Measurements from ENCODE around the gene LRRC31.

Gene LRRC31

DNA sequence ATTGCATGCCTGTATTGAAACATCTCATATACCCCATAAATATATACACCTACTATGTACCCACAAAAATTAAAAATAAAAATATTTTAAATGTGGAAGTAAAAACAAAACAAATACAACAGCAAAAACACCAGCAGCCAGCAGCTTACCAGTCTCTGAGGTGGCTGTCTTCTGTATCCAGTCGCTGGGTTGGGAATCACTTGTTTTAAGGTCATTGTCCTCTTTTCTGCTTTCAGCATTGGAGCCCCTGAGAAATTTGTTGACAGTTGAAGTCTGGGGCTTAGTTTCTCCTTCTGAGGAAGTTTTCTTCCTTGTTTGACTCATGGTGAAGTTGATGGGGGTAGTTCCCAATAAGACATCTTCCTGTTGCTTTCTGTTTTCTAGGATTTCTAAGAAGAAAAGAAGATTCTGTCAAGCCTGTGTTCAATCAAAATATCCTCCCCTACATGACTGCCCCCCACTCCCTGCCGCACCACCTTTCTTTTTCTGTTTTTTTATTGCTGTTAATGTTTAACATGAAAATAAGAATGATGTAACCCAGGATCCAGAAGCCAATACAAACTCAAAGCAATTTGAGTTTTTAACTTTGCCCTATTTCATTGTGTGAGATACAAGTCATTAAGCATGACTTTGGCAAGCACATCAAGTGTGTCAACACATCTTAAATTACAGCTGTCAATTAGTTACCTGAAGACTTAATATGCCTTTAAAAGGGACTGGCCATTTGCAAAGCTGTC is at the start of gene LRRC31:
Gene LRRC31, minus strand, starts transcription at position 452 of the 737 bp plus-strand sequence. Its CDS starts 128 bp downstream, at position 324.
- DNase-seq: no peak

DNA sequence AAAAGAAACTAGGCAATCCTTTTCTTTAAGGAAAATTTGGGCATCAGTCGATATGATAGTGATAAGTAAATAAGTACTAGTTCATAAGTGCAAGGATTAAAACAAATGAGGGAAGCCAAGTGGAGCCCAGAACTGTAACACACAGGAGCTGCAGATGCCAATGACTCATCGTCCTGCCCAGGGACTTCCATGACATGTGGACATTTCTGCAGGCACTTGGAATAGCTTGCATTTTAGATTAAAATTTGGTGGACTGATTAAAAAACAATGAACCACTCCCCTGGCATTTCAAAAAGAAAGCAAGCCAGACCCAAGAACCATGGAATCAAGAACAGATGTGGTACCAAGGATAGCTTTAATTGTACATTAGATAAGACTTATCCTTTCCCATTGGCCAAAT is 44.6 kb upstream of the LRRC31 start:
- DNase-seq: no peak

DNA sequence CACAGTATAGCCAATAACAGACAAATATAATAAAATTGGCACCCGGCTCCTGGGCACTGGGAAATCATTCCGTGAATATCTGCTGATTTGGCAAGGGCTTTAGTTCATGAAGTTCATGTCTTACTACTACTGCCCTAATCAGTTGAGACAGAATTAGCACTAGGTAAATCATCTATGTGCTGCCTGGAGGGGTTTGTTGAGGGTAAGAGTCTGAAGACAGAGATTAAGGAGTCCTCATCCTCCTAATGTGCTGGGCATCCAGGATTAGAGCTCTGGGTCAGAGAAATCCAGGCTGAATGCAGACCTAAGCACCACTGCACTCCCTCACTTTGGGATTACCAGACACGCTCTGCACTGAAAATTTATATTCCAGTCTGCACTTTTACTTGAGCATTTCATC is 43.6 kb upstream of the LRRC31 start:
- no peak for DNase-seq

DNA sequence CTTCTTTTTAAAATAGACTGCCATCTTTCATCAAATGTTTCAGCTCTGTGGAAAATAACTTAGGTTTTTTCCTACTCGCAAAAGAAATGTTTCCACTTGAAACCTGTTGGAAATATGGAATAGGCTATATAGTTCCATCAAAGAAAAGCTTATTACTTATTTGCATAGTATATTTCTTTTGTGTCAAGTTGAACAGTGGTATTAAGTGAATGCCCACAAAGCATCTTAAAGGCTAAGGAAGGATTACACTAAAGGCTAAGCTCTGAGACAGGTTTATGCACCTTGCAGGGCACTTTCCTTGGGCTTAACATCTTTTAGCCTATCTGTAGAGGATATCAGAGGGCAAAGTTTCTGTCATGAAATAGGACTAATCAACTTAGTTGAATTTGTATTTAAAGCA is 41.5 kb upstream of the LRRC31 start, which contains the start of gene SAMD7:
Gene SAMD7, plus strand, starts transcription at position 301 of the 400 bp plus-strand sequence. CDS start 7,927 bp downstream, outside the sequence.
- no peak for DNase-seq

DNA sequence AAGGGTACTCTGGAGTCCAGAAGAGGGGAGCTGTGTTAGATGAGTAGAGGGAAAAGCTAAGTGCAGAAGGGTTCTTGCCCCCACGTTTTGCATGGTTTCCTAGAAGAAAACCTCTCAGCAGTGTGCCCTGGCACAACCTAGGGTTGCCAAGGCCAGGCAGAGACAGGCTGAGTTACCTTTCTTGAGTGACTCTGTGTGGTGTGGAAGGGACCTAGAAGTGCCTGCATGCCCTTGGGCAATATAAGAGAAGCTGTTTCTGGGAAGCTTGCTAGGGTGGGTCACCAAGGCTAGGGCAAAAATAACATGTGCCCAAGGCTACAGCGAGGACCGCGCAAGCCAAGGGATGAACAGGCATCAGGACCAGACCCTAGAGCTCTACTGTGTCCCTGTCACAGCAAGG is 38.2 kb upstream of the LRRC31 start:
- no peak for DNase-seq

DNA sequence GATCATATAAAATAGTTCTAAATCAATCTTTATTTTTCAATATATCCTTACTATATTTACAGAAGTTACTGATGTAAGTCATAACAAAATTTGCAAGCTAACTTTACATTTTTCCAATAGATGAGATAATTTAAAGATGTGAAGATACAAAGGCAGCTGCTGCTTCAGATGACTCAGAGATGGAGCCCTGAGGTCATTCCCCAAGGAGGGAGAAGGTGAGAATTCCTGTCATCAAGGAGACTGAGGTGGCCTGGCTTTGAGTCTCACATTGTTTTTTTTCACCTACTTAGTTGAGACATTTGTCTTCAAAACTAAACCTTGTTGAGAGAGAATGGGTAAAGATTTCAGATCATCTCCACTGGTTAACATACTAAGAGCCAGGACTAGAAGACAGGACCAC is 37.7 kb upstream of the LRRC31 start:
- DNase-seq: no peak

DNA sequence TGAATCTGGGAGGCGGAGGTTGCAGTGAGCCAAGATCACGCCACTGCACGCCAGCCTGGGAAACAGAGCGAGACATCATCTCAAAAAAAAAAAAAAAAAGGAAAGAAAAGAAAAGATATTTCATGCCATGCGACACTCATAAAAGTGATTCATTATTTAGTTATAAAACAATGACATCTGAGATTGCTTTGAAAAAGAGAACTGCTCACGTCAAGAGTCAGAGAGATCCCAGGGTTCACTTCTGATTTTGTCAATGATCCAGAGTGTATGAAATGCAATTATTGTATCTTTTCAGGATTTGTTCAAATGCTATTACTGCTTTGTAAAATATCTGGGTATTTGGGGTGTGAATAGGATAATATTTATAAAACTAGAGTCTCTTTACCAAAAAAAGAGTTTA is 35.7 kb upstream of the LRRC31 start:
- no peak for DNase-seq

DNA sequence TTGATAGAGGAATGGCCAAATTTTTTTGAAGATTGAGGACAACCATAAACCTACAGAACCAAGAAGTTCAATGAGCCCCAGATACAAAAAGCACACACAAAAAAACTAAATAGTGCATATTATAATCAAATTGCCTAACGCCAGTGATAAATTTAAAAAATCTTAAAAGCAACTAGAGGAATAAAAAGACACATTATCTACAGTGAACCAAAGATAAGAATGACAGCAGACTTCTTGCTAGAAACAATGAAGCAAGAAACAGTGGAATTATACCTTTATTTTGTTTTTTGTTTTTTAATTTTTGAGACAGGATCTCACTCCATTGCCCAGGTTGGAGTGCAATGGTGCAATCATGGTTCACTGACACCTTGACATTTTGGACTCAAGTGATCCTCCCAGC is 31.7 kb upstream of the LRRC31 start:
- DNase-seq: no peak

DNA sequence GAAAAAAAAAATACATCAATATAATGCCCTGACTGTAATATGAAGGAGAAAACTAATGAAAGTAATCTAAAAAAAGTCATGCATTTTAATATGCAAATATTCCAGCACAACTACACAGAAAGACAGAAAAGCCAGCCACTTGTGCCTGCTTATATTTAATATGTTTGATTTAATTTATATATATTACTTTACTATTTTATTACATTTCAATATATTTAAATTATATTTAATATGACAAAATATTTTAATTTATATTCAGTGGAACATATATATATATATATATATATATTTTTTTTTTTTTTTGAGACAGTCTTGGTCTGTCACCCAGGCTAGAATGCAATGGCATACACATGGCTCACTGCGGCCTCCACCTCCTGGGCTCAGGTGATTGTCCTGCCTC is 27.5 kb upstream of the LRRC31 start:
- no peak for DNase-seq

DNA sequence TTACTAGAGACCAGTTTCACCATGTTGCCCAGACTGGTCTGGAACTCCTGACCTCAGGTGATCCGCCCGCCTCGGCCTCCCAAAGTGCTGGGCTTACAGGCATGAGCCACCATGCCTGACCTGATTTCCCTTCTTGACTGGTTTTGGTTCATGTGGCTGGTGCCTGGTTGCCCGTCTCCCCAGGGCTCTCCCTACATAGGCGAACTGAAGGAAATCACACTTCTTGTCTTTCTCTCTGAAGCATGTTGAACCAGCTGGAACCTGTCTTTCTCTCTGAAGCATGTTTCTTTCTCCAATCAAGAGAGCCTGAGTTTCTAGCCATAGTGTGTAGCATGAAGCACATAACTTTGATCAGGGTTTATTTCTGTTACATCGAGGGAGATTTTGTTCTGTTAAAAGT is 25.3 kb upstream of the LRRC31 start:
- no peak for DNase-seq

DNA sequence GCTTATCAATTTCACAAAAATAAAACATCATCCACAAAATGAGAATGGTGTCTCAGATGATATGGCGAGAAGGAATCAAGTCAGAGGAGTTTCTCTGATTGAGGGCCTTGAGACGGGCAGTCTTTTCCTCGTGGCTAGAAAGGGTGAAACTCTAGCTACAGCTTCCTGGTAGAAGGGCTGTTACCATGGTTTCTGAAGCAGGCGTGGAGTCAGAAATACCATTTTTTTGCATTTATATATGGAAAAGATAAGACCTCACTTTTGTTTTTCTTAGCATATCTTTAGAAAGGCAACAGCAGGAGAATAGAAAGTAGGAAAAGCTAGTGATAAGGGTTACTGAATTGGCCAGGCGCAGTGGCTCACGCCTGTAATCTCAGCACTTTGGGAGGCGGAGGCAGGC is 24.4 kb upstream of the LRRC31 start:
- no peak for DNase-seq

DNA sequence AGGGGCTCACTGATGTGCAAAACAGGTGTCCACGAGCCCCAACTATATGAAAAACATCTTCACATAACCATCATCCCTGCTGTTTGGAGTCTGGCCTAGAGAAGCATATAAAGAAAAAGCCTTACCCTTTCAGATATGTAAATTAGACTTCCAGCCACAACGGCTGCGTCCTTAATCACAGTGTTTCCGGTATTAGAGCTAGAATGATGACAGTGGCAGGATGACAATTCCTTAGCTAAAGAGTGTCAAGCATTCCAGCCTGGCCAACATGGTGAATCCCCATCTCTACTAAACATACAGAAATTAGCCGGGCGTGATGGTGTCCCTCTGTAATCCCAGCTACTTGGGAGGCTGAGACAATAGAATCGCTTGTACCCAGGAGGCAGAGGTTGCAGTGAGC is 22.2 kb upstream of the LRRC31 start:
- DNase-seq: no peak

DNA sequence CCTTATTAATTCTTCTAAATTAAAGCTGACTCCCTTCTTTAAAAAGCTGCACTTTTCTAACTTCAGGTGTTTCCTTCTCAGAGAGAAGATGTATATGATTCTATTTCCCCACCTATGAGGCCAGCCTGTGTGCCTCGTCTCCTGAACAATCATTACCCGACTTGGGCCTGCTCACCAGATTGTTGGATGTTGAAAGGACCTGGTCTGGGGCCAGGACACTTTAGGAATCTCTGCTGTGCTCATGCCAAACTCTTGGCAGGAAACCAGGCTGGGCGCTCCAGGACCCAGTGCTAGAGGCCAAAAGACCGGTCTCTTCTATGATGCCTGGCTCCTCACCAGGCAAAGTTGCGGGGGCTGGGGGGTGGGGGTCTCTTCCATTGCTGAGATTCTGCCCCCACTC is 16.9 kb upstream of the LRRC31 start:
- peak; percentile 45 to 47 for DNase-seq

DNA sequence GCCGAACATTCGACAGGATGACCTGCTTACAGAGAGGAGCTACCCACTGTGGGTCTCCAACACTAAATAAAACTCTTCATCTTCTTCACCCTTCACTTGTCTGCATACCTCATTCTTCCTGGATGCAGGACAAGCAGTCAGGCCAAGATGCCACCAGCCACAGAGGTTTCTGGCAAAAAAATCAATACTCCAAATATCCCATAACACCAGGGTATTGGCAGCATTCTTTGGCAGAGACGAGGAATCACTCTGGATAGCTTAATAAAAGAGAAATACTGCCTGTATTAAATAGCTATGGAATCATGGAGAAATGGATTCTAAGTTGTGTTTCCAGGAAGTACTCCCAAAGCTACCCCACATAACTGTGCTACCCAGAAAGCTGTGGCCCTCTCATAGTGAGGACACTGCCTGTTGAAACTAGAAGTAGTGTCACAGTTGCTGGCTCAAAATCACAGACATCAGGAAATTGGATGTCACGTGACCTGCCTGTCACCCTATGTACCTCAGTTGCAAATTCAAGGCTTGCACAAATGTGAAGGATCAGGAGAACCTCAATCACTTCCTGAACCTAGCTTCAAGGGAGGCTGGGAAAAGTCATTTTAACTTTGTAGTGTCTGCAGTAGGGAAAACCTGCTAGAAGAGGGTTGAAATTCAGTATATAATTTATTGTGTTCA is 11.0 kb upstream of the LRRC31 start:
- DNase-seq: no peak

DNA sequence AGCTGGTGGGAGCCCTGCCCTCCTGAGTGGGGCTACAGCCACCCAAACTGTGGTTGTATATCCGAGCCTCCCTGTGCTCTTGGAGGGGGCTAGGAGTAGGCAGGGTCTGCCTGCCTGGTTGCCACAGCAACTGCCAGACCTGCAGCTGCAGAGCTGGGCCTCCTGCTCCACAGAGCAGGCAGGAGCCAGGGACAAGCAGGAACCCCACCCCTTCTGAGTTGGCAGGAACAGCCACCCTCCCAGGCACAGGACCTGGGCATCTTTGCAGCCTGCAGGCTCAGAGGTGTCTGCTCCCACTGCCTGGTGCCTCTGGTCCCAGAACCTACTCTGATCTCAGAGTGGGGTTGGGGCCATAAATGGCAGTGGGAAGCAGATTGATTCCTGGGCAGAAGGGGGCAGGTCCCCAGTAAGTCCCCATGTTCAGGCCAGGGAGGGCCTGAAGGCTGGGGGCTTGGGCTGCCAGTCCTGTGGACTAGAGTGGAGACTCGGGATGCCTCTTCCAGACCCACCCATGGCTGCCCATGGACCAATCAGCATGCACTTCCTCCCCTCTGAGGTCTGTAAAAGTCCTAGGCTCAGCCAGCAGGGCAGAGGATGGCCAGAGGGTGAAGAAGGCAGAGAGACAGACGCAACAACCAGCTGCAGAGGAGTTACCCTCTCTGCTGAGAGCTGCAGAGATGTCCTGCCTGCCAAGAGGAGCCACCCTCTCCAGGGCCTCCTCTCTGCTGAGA is 10.3 kb upstream of the LRRC31 start:
- DNase-seq: no peak

DNA sequence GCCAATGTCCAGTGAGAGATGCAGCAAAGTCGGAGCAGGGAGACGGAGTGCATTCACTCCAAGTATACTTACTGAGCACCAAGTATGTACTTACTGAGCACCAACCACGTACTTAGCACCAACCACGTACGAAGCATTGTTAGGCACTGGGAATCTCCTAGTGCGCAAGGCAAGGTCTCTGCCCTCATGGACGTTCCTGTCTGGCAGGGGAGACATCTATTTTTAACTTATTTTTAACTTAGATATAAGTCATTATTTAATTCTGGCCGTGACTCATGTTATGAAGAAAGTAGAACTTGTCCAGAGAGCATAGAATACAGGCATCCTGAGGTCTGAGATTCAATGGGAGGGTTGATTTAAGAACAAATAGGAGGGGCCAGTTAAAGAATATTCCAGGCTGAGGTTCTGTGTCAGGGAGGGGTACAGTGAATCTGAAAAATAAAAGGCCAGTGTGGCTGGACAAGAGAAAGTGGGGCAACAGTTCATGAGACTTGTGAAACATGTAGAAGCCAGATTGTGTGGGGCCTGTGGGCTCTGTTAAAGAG is 9.3 kb upstream of the LRRC31 start:
- no peak for DNase-seq

DNA sequence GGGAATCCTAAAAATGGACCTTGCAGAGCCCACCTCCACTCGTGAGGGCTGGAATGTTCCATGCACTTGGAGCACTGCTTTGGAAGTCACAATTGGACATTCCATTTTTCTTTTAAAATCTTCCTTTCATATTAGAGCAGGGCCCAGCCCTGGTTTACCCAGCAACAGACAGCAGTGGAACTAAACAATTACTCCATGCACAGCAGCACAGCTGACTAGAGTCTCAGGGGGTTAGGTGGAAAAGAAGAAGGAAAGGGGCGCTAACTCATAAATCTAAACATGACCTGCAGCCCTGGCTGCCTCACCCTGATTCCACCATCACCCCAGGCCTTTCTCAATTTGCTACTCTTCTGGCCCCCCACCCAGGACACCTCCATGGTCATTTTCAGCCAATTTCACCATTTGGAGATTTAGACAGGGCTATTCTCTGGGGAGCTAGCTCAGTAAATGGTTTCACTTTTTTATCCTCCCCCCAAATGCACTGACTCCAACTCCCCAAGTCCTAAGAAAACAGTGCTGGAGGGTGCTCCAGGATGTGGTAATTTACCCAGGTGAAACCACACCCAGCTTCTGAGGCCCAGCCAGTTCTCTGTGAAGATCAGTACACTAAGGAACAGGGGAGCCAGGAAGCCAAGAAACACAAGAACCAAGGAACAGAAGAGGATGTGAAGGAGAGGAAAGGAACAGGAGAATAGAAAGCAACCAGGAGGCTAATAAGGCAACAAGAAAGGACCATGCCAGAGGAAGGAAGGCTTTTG is 1.6 kb upstream of the LRRC31 start:
- DNase-seq: no peak

DNA sequence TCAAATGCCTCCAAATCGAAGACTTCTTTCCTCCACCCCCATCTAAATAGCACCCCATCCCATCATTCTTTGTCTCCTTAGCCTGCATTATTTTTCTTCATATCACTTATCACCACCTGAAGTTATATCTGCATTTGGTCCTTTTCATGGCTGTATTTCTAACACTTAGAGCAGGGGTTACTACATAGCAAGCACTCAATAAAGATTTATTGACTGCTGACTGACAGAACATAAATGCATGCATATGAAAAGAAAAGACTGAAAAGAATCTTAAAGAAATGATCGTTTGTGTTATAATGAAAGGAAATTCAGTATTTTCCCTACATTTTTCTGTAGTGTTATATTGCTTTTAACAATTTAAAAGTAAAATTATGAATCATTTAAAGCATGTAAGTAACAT is 1.4 kb downstream of the LRRC31 start:
- DNase-seq: no peak

DNA sequence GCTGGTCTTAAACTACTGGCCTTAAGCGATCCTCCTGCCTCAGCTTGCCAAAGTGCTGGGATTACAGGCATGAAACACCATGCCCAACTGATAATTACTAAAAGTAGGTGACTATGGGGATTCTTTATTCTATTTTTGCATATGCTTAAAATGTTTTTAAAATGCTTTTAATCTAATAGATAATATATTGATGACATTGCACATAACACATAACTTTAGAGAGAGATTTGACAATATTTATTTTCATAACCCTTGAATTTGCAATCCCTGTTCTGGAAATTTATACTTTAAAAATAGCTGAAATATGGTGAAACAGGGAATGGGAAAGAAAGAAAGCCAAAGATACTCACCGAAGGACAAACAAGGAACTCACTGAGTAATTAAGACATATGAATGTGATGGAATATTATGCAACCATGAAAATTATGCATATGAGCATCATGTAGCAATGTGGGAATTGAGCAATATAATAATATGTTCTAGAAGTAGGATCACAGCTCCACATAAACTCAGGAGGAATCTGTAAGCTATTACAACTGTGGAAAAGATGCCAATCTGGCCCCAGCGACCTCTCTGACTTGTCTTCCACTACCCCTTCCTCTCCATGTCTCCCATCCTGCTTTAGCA is 2.0 kb downstream of the LRRC31 start:
- DNase-seq: no peak

DNA sequence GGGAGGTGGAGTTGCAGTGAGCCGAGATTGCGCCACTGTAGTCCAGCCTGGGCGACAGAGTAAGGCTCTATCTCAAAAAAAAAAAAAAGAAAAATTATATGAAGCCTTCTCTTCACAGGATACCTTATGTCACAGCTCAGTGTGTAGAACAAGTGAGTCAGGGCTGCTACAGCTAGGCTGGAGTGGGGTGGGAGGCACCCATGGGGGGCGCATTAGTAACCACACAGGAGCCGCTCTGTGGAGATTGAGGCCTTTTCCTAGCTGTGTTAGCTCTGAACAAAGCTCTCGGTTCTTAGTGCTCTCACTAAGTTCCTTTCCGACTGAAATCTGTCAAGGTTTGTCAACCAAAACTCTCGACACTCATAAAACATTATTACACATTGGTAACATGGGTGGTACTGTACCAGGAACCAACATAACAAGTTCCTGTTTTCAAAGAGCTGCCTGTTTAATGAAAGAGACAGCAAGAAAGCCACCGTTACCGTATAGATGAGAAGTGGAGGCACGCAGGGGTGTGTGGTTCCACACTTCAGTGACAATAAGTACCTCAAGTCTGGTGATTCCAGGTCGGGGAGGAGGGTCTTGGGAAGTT is 4.5 kb downstream of the LRRC31 start:
- DNase-seq: no peak

DNA sequence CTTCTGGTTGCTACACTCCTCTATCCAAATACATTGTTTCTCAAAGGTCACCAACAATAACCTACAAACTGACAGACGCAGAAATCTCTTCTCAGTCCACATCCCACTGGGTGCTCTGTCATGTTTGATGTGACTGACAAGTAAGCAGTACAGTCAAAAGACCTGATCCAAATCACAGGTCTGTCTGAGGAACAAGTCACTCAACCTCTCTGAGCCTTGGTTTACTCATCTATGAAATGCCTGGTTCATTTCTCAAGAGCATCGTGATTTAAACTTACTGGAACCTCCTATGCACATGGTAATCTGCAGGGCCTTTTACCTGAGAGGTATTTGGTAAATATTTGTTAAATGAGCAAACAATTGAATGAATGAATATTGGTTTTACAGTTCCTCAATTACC is 5.5 kb downstream of the LRRC31 start:
- DNase-seq: no peak

DNA sequence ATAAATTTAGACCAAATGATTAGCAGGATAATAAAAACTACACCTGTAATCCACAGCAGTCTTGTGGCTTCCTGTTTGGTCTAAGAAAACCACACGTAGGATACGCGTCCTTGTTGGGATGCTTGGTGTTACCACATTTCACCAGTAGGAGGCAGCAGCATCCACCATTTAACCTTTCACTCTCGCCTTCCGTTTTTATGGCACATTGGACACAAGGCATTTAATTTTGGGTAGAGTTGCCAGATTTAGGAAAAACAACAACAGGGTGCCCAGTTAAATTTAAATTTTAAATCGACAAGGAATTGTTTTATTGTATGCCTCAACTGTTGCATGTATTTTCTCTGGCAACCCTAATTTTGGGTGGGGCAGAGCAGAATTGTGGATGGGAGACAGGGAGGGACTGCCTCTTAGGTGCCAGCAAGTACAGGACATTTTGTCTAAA is 6.3 kb downstream of the LRRC31 start:
- peak; percentile 66 to 68 for DNase-seq
